ENCODE measurements around the gene MED10.

DNA sequence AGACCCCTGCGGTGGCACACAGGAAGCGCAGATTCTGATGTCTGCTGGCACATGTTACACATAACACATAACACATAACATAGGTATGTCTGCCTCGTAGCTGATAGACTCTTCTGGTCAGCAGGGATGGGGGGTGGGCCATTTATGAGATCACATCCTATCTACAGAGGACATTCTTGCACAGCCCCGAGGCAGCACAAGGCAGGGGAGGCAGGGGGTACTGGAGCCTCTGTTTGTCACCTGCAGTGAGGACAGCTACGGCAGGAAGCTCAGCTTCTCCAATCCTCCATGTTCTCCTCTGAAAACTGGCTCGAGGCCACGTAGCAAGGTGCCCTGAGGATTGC is 16.7 kb upstream of the MED10 start:
- TF ChIP-seq POLR2AphosphoS5 (IDR thresholded peaks at IDR 0.05; ENCODE audit: low read depth, low read length) (no peak), TAF1 (IDR thresholded peaks at IDR 0.05; ENCODE audit: borderline replicate concordance, low read depth, low read length) (no peak), POLR2A (IDR thresholded peaks at IDR 0.05; ENCODE audit: low read depth, low read length) (no peak)

Measured in GM12892 (cell line).